Measurements from ENCODE around the gene ZBTB7B.

DNA sequence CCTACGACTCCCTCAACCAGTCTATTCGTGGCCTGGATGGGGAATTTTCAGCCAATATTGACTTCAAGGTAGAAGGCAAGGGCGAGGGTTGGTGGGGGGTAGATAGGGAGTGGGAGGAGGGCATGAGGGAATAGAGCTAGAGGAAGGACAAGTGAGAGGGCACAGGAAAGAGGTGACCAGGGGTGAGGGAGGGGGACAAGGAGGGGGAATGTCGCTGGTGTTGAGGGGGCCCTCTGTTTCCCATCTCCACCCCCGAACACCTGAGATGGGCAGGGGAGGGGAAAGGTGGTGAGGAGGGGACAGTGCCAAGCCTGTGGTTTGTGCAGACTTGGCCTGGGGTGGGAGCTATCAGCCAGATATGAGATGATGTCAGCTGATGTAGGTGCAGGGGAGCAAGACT, 40.2 kb downstream of the ZBTB7B start:
- TF ChIP-seq GATA2 (IDR thresholded peaks at IDR 0.05; ENCODE audit: low read depth, low read length) (no peak), GATA3 (IDR thresholded peaks at IDR 0.05; ENCODE audit: low read depth, low read length) (no peak)

Measured in SH-SY5Y (cell line).